GM21529 (cell line): ENCODE measurements around the gene CTXN3.

Source experiments
- ATAC-seq: cut with Tn5 transposase; IDR thresholded peaks from one replicate; pipeline ENCODE4 v1.9.1; 2021; ENCODE audit not compliant: unreplicated experiment

The CTXN3 gene

GRCh38 chr5:127696683-127697082 is 47.8 kb downstream of the CTXN3 start:
- no peak for ATAC-seq

- ATAC-seq = no peak
Observed at GRCh38 chr5:127697894-127698600, 49.2 kb downstream of the CTXN3 start.

- ATAC-seq = no peak
Observed at GRCh38 chr5:127699416-127699815, 50.5 kb downstream of the CTXN3 start.

GRCh38 chr5:127700237-127700766 is 51.4 kb downstream of the CTXN3 start:
- ATAC-seq = no peak

GRCh38 chr5:127702434-127702833 is 53.6 kb downstream of the CTXN3 start:
- no peak for ATAC-seq

GRCh38 chr5:127702926-127703561 is 54.2 kb downstream of the CTXN3 start, which contains the start of gene CCDC192:
Gene CCDC192 (plus strand): TSS chr5:127703391. CDS start chr5:127703446, 55 bp downstream.
- no peak for ATAC-seq

GRCh38 chr5:127705120-127705892 is 56.4 kb downstream of the CTXN3 start:
- ATAC-seq = peak; percentile 42

GRCh38 chr5:127706691-127707090 is 57.8 kb downstream of the CTXN3 start:
- no peak for ATAC-seq

- ATAC-seq = no peak
Observed at GRCh38 chr5:127707209-127707608, 58.3 kb downstream of the CTXN3 start.
